Duodenal mucosa (tissue), 2 donors: ENCODE results near the gene IL34.
"Not testable (repeated sequence)": the region's sequence is repeated elsewhere in the genome, so short reads cannot be mapped to it uniquely, and the experiment has no call there.

Experiments used
- H3K27ac ChIP-seq: one replicate; pipeline ENCODE4 v1.7.0; 2013; ENCODE audit warnings: low read depth, low read length
- H3K27me3 ChIP-seq, 2 donors: one replicate each; pipeline ENCODE4 v1.7.0; 2013; ENCODE audit warnings: low read length in 2 of 2, control low read depth in 1 of 2; ENCODE audit not compliant: insufficient read depth in 2 of 2, control insufficient read depth in 1 of 2
- H3K36me3 ChIP-seq, 2 donors: one replicate each; pipeline ENCODE4 v1.7.0; 2013; ENCODE audit warnings: low read length in 2 of 2, control low read depth in 1 of 2; ENCODE audit not compliant: insufficient read depth in 2 of 2, control insufficient read depth in 1 of 2
- H3K4me1 ChIP-seq, 2 donors: one replicate each; pipeline ENCODE4 v1.7.0; 2013; ENCODE audit warnings: low read length in 2 of 2, control low read depth in 1 of 2; ENCODE audit not compliant: insufficient read depth in 2 of 2, control insufficient read depth in 1 of 2
- H3K4me3 ChIP-seq, 2 donors: one replicate each; pipeline ENCODE4 v1.7.0; 2013; ENCODE audit warnings: low read length in 2 of 2, low read depth in 1 of 2
- H3K9ac ChIP-seq, 2 donors: one replicate each; pipeline ENCODE4 v1.7.0; 2013; ENCODE audit warnings: low read length in 2 of 2, low read depth in 1 of 2
- H3K9me3 ChIP-seq, 2 donors: one replicate each; pipeline ENCODE4 v1.7.0; 2013; ENCODE audit warnings: low read length in 2 of 2, control low read depth in 1 of 2; ENCODE audit not compliant: control insufficient read depth in 1 of 2

Gene IL34

DNA sequence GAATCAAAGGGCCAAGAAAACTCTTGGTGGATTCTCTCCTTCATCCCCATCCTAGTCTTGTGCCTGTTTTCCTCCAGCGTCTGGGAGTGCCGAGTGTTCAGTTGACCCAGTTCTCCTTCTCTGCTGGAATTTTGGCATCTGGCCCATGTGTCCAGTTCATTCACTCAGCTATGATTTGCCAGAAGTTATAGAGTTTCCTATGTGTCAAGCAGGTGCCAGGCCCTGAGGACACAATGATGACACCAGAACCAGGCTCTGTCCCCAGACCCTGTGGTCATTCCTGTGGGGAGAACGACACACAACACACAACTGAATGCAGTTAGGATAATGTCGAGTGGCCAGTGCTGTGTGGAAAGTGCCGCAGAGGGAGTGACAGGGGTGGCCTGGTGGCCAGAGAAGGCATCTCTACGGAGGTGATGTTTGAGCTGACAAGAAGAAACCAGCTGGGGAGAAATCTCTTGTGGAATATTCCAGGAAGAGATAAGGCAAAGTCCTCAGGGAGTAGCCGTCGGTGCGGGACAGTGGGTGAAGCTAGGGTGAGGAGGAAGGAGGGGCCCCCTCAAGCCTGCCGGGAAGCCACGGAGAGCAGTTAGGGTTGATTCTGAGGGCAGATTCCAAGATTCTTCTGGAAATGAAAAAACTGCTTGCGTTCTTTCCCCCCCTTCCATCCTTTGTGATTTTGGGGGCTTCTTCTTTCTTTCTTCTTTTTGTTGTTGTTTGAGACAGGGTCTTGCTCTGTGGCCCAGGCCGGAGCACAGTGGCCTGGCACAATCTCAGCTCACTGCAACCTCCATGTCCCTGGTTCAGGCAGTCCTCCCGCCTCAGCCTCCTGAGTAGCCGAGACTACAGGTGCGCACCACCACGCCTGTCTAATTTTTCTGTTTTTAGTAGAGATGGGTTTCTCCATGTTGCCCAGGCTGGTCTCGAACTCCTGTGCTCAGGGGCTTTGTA is 35.8 kb upstream of the IL34 start:
- Histone ChIP-seq H3K36me3 (no peaks in the 10 kb centered on the region), H3K27me3 (no peaks in the 10 kb centered on the region), H3K4me3 (no peak overlapping the region), H3K9me3 (no peaks in the 10 kb centered on the region), H3K9ac (no peak overlapping the region), H3K4me1 (peaks cover 12 to 21% of the 10 kb centered on the region in 2 donors), H3K27ac (peak overlapping the region; percentile 10)

DNA sequence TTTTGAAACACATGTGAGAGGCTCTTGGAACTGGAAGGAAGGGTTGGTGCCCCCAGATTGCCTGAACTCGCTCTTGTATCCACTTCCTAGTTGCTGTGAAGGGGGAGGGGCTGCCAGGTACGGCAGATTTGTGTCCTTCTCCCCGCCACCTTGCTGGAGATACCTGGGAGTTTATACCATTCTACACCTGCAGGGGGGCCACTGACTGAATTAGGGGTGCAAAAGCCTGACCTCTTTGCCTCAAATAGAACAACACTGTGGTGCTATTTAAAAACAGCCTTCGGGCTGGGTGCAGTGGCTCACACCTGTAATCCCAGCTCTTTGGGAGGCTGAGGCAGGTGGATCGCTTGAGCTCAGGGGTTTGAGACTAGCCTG is 35.1 kb upstream of the IL34 start:
- Histone ChIP-seq H3K27ac (no peak overlapping the region), H3K27me3 (no peaks in the 10 kb centered on the region), H3K4me3 (no peak overlapping the region), H3K9ac (no peak overlapping the region), H3K4me1 (peaks cover 12 to 21% of the 10 kb centered on the region in 2 donors), H3K36me3 (no peaks in the 10 kb centered on the region), H3K9me3 (no peaks in the 10 kb centered on the region)

DNA sequence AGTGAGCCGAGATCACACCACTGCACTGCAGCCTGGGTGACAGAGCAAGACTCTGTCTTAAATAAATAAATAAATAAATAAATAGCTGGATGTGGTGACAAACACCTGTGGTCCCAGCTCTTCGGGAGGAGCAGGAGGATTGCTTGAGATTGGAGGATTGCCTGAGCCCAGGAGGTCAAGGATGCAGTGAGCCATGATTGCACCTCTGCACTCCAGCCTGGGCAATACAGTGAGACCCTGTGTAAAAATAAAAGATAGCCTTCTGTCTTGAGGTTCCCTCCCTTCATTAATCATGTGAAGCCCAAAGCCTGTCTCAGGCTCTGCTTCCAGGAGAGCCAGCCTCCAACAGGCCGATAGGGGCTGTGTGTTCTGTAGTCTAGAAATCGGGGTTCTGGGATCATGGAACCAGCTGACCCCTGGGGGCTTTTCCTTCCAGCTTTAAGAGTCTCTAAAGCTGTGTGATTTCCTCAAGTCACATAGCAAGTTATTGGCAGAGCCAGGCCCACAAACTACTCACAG is 34.5 kb upstream of the IL34 start:
- H3K27me3 ChIP-seq = no peaks in the 10 kb centered on the region
- H3K9me3 ChIP-seq = no peaks in the 10 kb centered on the region
- H3K36me3 ChIP-seq = no peaks in the 10 kb centered on the region
- no peak overlapping the region for H3K4me3 ChIP-seq
- H3K9ac ChIP-seq = no peak overlapping the region
- peaks cover 12 to 21% of the 10 kb centered on the region in 2 donors for H3K4me1 ChIP-seq
- H3K27ac ChIP-seq = no peak overlapping the region

DNA sequence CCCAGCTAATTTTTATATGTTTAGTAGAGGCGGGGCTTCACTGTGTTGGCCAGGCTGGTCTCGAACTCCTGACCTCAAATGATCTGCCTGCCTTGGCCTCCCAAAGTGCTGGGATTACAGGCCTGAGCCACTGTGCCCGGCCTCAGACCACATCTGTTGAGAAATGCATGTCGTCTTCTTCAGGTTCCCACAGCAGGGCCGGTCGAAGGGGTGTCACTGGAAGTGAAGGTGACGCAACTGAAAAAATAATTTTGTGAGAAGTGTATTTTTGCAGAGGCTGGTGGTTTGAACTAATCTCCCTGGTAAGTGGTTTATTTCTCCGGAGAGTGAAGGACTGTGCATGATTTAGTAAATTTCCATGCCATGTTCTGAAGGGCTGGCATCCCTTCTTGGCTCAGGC is 33.4 kb upstream of the IL34 start:
- no peak overlapping the region for H3K4me3 ChIP-seq
- peaks cover 12 to 21% of the 10 kb centered on the region in 2 donors for H3K4me1 ChIP-seq
- H3K27ac ChIP-seq = no peak overlapping the region
- no peak overlapping the region for H3K9ac ChIP-seq
- H3K36me3 ChIP-seq = no peaks in the 10 kb centered on the region
- H3K27me3 ChIP-seq = no peaks in the 10 kb centered on the region
- H3K9me3 ChIP-seq = no peaks in the 10 kb centered on the region

DNA sequence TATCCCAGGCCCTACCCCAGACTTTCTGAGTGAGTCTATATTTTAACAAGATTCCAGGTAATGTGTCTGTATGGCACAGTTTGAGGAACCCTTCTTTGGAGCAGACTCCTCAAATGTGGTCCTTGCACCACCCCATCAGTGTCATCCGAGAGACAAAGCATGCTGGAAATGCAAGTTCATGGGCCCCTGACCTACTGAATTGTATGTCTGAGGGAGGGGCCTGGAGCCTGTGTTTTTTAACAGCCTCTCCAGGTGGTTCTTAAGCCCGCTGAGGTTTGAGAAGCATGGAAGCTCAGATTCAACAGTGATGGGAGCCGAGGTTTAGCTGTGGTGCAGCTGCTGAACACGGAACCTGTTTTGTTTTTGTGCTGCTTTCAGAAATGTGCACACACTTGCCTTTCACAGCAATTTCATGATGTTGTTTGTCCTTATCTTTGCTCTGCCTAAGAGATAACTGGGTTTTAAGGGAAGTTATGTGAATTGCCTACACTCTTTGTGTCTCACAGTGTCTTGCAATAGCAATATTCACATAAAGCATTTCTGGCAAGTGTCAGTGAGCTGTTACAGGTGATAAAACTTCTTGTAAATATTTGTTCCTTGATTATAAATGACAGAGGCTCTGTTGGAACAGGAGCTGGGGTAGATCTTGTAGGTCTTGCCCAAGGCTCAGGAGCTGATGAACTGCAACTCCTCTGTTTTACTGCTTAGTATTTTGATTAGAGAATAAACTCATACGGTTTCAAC is 32.0 kb upstream of the IL34 start:
- no peak overlapping the region for H3K27ac ChIP-seq
- H3K36me3 ChIP-seq = no peaks in the 10 kb centered on the region
- no peaks in the 10 kb centered on the region for H3K9me3 ChIP-seq
- H3K27me3 ChIP-seq = no peaks in the 10 kb centered on the region
- H3K4me3 ChIP-seq = no peak overlapping the region
- no peak overlapping the region for H3K9ac ChIP-seq
- peaks cover 12 to 17% of the 10 kb centered on the region in 2 donors for H3K4me1 ChIP-seq

DNA sequence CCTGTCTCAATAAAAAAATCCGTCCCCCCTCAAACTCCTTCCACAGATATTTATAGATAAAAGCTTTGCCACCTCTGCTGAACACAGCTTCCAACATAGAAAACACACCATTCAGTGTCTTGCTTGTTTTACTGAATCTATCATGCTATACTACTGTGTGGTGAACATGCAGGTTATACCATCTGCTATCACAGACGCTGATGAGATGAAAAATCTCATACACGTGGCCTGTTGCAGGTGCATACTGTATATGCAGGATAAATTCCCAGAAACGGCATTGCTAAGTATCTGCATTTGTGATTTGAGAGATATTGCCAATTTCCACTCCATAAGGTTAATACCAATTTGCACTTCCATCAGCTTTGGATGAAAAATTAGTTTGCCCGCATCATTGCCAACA is 30.4 kb upstream of the IL34 start:
- H3K36me3 ChIP-seq = no peaks in the 10 kb centered on the region
- peaks cover 5 to 8% of the 10 kb centered on the region in 2 donors for H3K4me1 ChIP-seq
- no peak overlapping the region for H3K9ac ChIP-seq
- no peaks in the 10 kb centered on the region for H3K9me3 ChIP-seq
- no peak overlapping the region for H3K27ac ChIP-seq
- no peak overlapping the region for H3K4me3 ChIP-seq
- H3K27me3 ChIP-seq = no peaks in the 10 kb centered on the region

DNA sequence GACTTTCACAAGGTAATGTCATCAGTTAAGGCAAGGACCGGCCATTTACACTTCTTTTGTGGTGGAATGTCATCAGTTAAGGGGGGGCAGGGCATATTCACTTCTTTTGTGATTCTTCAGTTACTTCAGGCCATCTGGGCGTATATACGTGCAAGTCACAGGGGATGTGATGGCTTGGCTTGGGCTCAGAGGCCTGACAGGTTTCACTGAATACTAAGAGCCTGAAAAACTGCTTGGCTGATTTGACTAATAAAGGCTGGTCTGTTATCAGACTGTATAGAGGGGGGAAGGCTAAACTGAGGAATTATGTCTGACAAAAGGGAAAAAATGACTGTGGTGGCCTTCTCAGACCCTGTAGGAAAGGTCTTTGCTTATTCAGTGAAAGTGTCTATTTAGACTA is 24.5 kb upstream of the IL34 start:
- H3K27me3 ChIP-seq, H3K9ac ChIP-seq, H3K9me3 ChIP-seq, H3K36me3 ChIP-seq, H3K4me3 ChIP-seq, H3K27ac ChIP-seq, H3K4me1 ChIP-seq: not testable (repeated sequence)

DNA sequence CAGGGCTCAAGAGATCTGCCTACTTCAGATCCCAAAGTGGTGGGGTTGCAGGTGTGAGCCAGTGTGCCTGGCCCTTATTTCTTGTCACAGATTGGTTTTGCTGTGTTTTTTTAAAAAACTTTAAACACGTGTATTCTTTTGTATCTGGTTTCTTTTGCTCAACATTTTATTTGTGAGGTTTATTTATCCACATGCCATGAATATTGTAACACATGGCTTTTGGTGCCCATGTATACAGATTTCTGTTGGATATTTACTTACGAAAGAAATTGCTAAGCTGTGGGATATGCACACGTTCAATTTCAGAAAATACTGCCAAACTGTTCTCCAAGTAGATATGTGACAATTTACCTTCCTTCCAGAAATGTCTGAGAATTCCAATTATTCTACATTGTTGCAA is 18.7 kb upstream of the IL34 start:
- Histone ChIP-seq H3K27ac (no peak overlapping the region), H3K9me3 (peaks cover 0 to 5% of the 10 kb centered on the region in 2 donors)

DNA sequence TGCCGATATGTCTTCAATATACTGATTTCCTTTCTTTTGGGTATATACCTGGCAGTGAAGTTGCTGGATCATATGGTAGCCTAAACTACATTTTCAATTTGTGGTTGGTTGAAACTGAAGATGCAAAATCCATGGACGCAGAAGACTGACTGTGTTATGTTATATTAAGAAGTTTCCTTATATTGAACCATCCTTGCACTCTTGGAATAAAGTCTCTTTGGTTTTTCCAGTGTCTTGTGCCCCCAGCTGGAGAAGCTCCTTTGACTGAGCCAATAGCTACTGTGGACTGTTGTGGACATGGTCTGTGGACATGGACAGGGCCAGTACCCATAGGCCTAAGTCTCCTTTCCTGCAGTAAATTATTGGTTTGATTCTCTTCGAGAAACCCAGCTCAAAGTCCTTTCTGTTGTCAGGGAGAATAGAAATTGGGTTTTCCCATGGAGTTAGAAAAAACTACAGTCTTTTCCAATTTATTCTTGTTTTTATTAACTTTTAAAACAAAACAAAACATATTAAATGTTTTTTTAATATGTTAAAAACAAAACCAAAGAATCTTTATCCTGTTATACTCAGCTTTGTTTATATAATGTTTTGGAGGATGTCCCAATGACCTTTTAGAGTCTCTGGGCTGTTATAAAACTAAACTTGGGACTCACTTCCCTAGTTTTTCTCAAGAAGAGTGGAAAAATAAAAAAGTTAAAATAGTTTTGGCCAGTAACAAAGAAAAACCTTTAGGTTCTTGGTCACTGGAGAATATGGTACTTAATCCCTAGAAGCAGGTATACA is 15.2 kb upstream of the IL34 start:
- no peaks in the 10 kb centered on the region for H3K36me3 ChIP-seq
- H3K27me3 ChIP-seq = no peaks in the 10 kb centered on the region
- peaks cover 0 to 5% of the 10 kb centered on the region in 2 donors for H3K9me3 ChIP-seq
- no peak overlapping the region for H3K27ac ChIP-seq
- H3K4me3 ChIP-seq = no peak overlapping the region
- no peak overlapping the region for H3K9ac ChIP-seq
- no peaks in the 10 kb centered on the region for H3K4me1 ChIP-seq

More for the DNA sequence above, 18.7 kb upstream of the IL34 start:
- Histone ChIP-seq H3K36me3 (no peaks in the 10 kb centered on the region), H3K27me3 (no peaks in the 10 kb centered on the region), H3K4me3 (no peak overlapping the region), H3K4me1 (no peaks in the 10 kb centered on the region), H3K9ac (no peak overlapping the region)
